SU-DHL-6 (cell line): ENCODE results near the gene MTCP1.

Experiments used
- EZH2phosphoT487 ChIP-seq: fragments of 200-600 bp; sonication (generic), shearing (Covaris generic); conservative IDR thresholded peaks from 2 replicates; pipeline ENCODE4 v1.6.1; 2018; ENCODE audit warnings: mild to moderate bottlenecking, antibody characterized with exemption, low read length, moderate library complexity, mixed read lengths
- TF ChIP-seq, protein P1 (sequence below): fragments of 200-600 bp; sonication (generic); IDR thresholded peaks from one replicate; pipeline ENCODE4 v1.5.1; 2017; ENCODE audit warnings: antibody characterized with exemption, mild to moderate bottlenecking, low read length, moderate library complexity; ENCODE audit not compliant: insufficient read depth, poor library complexity, severe bottlenecking

DNA sequence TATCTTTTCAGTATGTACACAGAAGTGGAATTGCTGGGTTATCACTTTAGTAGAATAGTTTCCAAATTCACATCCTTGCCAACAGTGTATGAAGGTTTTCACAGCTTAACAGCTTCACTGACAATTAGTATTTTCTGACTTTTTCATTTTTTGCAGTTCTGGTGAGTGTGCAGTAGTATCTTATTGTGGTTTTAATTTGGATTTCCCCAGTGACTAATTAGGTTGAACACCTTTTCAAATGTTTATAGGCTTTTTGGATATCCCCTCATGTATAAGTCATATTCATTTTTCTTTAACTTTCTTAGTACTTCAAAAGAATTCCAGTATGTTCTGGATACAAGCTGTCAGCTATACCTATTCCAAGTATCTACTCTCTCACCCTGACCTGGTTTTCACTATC is 37.5 kb upstream of the MTCP1 start:
- TF ChIP-seq, protein P1, sequence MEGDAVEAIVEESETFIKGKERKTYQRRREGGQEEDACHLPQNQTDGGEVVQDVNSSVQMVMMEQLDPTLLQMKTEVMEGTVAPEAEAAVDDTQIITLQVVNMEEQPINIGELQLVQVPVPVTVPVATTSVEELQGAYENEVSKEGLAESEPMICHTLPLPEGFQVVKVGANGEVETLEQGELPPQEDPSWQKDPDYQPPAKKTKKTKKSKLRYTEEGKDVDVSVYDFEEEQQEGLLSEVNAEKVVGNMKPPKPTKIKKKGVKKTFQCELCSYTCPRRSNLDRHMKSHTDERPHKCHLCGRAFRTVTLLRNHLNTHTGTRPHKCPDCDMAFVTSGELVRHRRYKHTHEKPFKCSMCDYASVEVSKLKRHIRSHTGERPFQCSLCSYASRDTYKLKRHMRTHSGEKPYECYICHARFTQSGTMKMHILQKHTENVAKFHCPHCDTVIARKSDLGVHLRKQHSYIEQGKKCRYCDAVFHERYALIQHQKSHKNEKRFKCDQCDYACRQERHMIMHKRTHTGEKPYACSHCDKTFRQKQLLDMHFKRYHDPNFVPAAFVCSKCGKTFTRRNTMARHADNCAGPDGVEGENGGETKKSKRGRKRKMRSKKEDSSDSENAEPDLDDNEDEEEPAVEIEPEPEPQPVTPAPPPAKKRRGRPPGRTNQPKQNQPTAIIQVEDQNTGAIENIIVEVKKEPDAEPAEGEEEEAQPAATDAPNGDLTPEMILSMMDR, result no peak
- TF ChIP-seq EZH2phosphoT487, result no peak
